Neuronal stem cell (in vitro differentiated cells): Measurements from ENCODE around the gene IL17A.

Experiments
- DNase-seq: peaks from one replicate; pipeline ENCODE4 v3.0.0-alpha.2; 2013; ENCODE audit warnings: low spot score
- H2AFZ ChIP-seq: one replicate; pipeline ENCODE4 v1.6.1; 2013; ENCODE audit warnings: mild to moderate bottlenecking, low read length, inconsistent platforms
- H2AK5ac ChIP-seq: 2 replicates; pipeline ENCODE4 v1.6.1; 2013; ENCODE audit warnings: low read depth, mild to moderate bottlenecking, inconsistent platforms, low read length, moderate library complexity, mixed read lengths
- H2BK120ac ChIP-seq: 2 replicates; pipeline ENCODE4 v1.6.1; 2013; ENCODE audit warnings: low read depth, mild to moderate bottlenecking, inconsistent platforms, low read length, moderate library complexity, mixed read lengths
- H2BK12ac ChIP-seq: one replicate; pipeline ENCODE4 v1.6.1; 2013; ENCODE audit warnings: low read length, inconsistent platforms
- H2BK15ac ChIP-seq: 2 replicates; pipeline ENCODE4 v1.6.1; 2013; ENCODE audit warnings: mild to moderate bottlenecking, low read length, inconsistent platforms, mixed read lengths
- H2BK5ac ChIP-seq: one replicate; pipeline ENCODE4 v1.6.1; 2013; ENCODE audit warnings: inconsistent platforms, mild to moderate bottlenecking, low read length, moderate library complexity
- H3K14ac ChIP-seq: one replicate; pipeline ENCODE4 v1.6.1; 2013; ENCODE audit warnings: low read length, inconsistent platforms
- H3K18ac ChIP-seq: 2 replicates; pipeline ENCODE4 v1.6.1; 2013; ENCODE audit warnings: low read length, inconsistent platforms
- H3K23ac ChIP-seq: 2 replicates; pipeline ENCODE4 v1.6.1; 2013; ENCODE audit warnings: low read depth, mild to moderate bottlenecking, mixed read lengths, low read length, inconsistent platforms; ENCODE audit not compliant: poor library complexity
- H3K27ac ChIP-seq: replicated peaks from 3 replicates; pipeline ENCODE4 v1.5.1; 2013; ENCODE audit warnings: low read length, inconsistent platforms
- H3K27me3 ChIP-seq, 3 experiments: 2 replicates each; pipeline ENCODE4 v1.6.1; 2013; ENCODE audit warnings: low read length in 3 of 3, mild to moderate bottlenecking in 2 of 3, inconsistent platforms in 1 of 3, low read depth in 1 of 3, mixed read lengths in 1 of 3, moderate library complexity in 1 of 3; ENCODE audit not compliant: control insufficient read depth in 3 of 3, insufficient read depth in 3 of 3
- H3K36me3 ChIP-seq, 2 donors: replicated peaks in 1 of 2; 2 replicates each; pipeline ENCODE4 v1.6.1; 2013; ENCODE audit warnings: low read length in 2 of 2; ENCODE audit not compliant: control insufficient read depth in 2 of 2, insufficient read depth in 2 of 2
- H3K4ac ChIP-seq: 2 replicates; pipeline ENCODE4 v1.6.1; 2013; ENCODE audit warnings: inconsistent platforms, mild to moderate bottlenecking, low read length, moderate library complexity
- H3K4me1 ChIP-seq, 2 donors: 1 replicate in 1 of 2; 2 replicates in 1 of 2; pipeline ENCODE4 v1.6.1; 2013; ENCODE audit warnings: low read length in 2 of 2, low read depth in 1 of 2; ENCODE audit not compliant: control insufficient read depth in 2 of 2, insufficient read depth in 1 of 2
- H3K4me2 ChIP-seq: one replicate; pipeline ENCODE4 v1.6.1; 2013; ENCODE audit warnings: mild to moderate bottlenecking, low read length, inconsistent platforms; ENCODE audit not compliant: insufficient read depth, poor library complexity, severe bottlenecking
- H3K4me3 ChIP-seq, 2 donors: 2 replicates each; pipeline ENCODE4 v1.5.1; 2013; ENCODE audit warnings: low read length in 2 of 2, mild to moderate bottlenecking in 2 of 2, inconsistent platforms in 1 of 2, moderate library complexity in 1 of 2
- H3K79me1 ChIP-seq: one replicate; pipeline ENCODE4 v1.6.1; 2013; ENCODE audit warnings: low read depth, mild to moderate bottlenecking, inconsistent platforms, low read length, moderate library complexity
- H3K9ac ChIP-seq: one replicate; pipeline ENCODE4 v1.6.1; 2013; ENCODE audit warnings: mild to moderate bottlenecking, low read depth, low read length, inconsistent platforms; ENCODE audit not compliant: poor library complexity
- H3K9me3 ChIP-seq, 2 donors: replicated peaks in 1 of 2; 2 replicates each; pipeline versions ENCODE3 to v1.6.1; 2013; ENCODE audit warnings: low read length in 2 of 2, mild to moderate bottlenecking in 2 of 2, inconsistent platforms in 1 of 2, low read depth in 1 of 2, mixed read lengths in 1 of 2, moderate library complexity in 1 of 2; ENCODE audit not compliant: control insufficient read depth in 2 of 2, insufficient read depth in 1 of 2
- H4K8ac ChIP-seq: one replicate; pipeline ENCODE4 v1.6.1; 2013; ENCODE audit warnings: low read depth, mild to moderate bottlenecking, inconsistent platforms, low read length, moderate library complexity
- H4K91ac ChIP-seq: one replicate; pipeline ENCODE4 v1.6.1; 2013; ENCODE audit warnings: low read length, low read depth, mild to moderate bottlenecking, inconsistent platforms; ENCODE audit not compliant: poor library complexity
- WGBS, 2 donors: extraction: QIAGEN DNeasy Blood & Tissue Kit; methylation state at CpG; one replicate each; pipeline ENCODE4 v1.1.7; 2013; ENCODE audit warnings: missing lambda C conversion rate in 2 of 2, mixed read lengths in 1 of 2; ENCODE audit not compliant: insufficient read length in 2 of 2, insufficient replicate concordance in 1 of 2; ENCODE audit errors: extremely low coverage in 2 of 2; 5-methylcytosine and 5-hydroxymethylcytosine counted together

The IL17A gene

DNA sequence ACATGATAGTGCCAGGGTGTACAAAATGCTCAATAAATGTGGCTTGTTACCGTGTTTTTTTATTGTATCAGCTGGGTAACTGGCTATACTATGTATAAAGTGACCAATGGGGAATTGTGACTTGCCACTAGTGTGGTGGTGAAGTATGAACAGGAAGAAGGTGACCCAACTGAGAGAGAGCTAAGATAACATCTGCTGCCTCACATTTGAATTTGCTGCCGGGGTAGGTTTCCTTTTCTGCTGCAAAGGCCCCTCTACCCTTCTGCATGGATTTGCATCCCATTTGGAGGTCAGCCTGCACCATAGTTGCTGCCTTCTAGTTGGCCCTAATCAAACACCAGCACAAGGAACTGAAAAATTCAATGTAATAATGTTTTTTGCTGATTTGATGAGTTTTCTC is 24.1 kb downstream of the IL17A start:
- Histone ChIP-seq H2BK120ac (no peak overlapping the region), H4K8ac (no peak overlapping the region), H3K4me2 (no peak overlapping the region), H2AK5ac (no peak overlapping the region), H3K27me3 (no peaks in the 10 kb centered on the region), H2BK15ac (no peak overlapping the region), H3K18ac (no peak overlapping the region), H2BK5ac (no peak overlapping the region), H3K4me3 (no peak overlapping the region), H3K79me1 (no peaks in the 10 kb centered on the region), H2BK12ac (no peak overlapping the region), H3K27ac (no peak overlapping the region), H3K36me3 (no peaks in the 10 kb centered on the region), H3K23ac (no peak overlapping the region), H4K91ac (no peak overlapping the region), H3K14ac (no peak overlapping the region), H3K4ac (no peak overlapping the region), H2AFZ (no peak overlapping the region), H3K9ac (no peak overlapping the region), H3K4me1 (no peaks in the 10 kb centered on the region), H3K9me3 (no peaks in the 10 kb centered on the region)
- no peak for DNase-seq
- WGBS, 2 donors: no CpG with 5 or more reads among the region's 2 CpGs

DNA sequence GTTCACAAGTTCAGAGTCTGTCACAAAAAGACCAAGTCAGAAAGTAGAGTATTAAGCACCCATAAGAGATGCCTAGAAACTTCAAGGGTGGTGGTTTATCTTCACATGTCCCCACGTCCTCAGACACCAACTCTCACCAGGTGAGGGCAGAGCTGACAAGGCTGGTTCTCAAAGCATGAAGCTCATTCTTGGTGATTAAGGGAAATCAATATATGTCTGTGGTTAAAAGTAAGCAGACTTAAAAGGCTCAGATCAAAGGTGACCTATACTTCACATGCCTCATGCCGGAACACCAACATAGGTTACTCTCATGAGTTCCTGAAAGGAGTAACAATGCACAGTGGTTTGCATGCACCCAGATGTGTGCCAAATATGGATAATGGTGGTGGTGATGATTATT is 27.0 kb downstream of the IL17A start:
- Histone ChIP-seq H3K4ac (no peak overlapping the region), H3K4me3 (no peak overlapping the region), H4K91ac (no peak overlapping the region), H3K27ac (no peak overlapping the region), H3K27me3 (no peaks in the 10 kb centered on the region), H2AFZ (no peak overlapping the region), H2BK120ac (no peak overlapping the region), H2BK15ac (no peak overlapping the region), H4K8ac (no peak overlapping the region), H3K23ac (no peak overlapping the region), H3K36me3 (no peaks in the 10 kb centered on the region), H3K9me3 (no peaks in the 10 kb centered on the region), H2AK5ac (no peak overlapping the region), H3K4me2 (no peak overlapping the region), H2BK12ac (no peak overlapping the region), H2BK5ac (no peak overlapping the region), H3K9ac (no peak overlapping the region), H3K18ac (no peak overlapping the region), H3K14ac (no peak overlapping the region), H3K79me1 (no peaks in the 10 kb centered on the region), H3K4me1 (no peaks in the 10 kb centered on the region)
- WGBS, 2 donors: no CpG with 5 or more reads among the region's 2 CpGs
- DNase-seq: no peak

DNA sequence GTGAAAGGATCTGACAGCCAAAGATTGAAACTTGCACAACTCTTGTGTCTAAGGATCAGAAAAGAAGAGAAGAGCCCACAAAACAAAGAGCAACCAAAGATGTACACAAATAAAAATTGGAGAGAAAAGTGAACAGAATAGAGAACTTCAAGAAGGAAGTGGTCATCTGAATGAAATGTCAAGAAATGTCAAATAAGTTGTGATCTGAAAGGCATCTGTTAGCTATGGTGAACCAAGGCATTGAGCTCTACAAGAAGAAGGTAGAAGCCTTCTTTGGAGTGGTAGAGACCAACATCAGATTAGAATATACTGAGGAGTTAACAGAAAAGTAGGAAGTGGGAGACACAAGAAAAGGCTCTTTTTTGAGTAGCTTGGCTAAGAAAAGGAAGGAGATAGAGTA is 29.6 kb downstream of the IL17A start:
- Histone ChIP-seq H3K27ac (no peak overlapping the region), H3K4me1 (no peaks in the 10 kb centered on the region), H4K91ac (no peak overlapping the region), H3K4me3 (no peak overlapping the region), H2AFZ (no peak overlapping the region), H3K9me3 (no peaks in the 10 kb centered on the region), H2BK15ac (no peak overlapping the region), H2BK120ac (no peak overlapping the region), H3K9ac (no peak overlapping the region), H3K4ac (no peak overlapping the region), H3K23ac (no peak overlapping the region), H2AK5ac (no peak overlapping the region), H3K36me3 (no peaks in the 10 kb centered on the region), H3K27me3 (no peaks in the 10 kb centered on the region), H3K4me2 (no peak overlapping the region), H3K14ac (no peak overlapping the region), H3K18ac (no peak overlapping the region), H4K8ac (no peak overlapping the region), H3K79me1 (no peaks in the 10 kb centered on the region), H2BK5ac (no peak overlapping the region), H2BK12ac (no peak overlapping the region)
- DNase-seq: no peak

DNA sequence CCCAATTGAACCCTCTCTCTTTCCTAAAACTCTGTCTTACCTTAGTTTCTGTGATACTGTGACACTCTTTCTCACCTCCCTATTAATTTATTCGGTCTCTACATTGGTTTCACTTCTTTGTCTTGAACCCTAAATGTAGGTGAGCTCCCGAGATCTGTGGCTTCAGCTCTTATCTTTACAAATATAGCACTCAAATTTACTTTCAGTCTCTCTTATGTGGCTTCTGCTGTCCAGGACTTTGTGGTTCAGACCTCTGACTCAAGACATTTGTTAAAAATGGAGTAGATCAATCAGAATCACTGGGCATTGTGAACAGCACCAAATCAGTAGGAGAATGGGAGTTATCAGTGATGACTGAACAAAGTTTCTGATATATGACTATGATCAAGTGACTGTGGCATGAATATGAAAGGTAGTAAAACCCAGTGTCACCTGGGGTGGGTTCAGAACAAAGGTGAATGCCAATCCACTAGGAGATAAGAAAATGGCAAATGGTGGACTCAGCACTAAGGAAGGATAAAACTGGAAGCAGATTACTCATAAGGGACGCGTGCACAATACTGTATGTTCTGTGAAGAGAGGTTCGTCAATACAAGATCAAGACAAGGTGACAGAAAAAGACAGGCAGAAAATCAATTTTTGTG is 30.9 kb downstream of the IL17A start:
- no CpG with 5 or more reads among the region's 5 CpGs for WGBS, 2 donors

More for the DNA sequence above, 30.9 kb downstream of the IL17A start:
- Histone ChIP-seq H3K27me3 (no peaks in the 10 kb centered on the region), H3K27ac (no peak overlapping the region), H2BK5ac (no peak overlapping the region), H2BK120ac (no peak overlapping the region), H3K23ac (no peak overlapping the region), H3K79me1 (no peaks in the 10 kb centered on the region), H3K14ac (no peak overlapping the region), H3K18ac (no peak overlapping the region), H3K4me2 (no peak overlapping the region), H2AFZ (no peak overlapping the region), H3K9me3 (no peaks in the 10 kb centered on the region), H4K8ac (no peak overlapping the region), H3K4me1 (no peaks in the 10 kb centered on the region), H3K4me3 (no peak overlapping the region), H2AK5ac (no peak overlapping the region), H2BK12ac (no peak overlapping the region), H3K36me3 (no peaks in the 10 kb centered on the region), H3K4ac (no peak overlapping the region), H3K9ac (no peak overlapping the region), H4K91ac (no peak overlapping the region), H2BK15ac (no peak overlapping the region)
- no peak for DNase-seq
